Vagina (tissue), 2 donors: ENCODE measurements around the gene SELL. TPM values are rescaled to one million over a fixed set of nuclear protein-coding genes. Genes with fewer than 3 reads are reported as not detected.

ENCODE experiments used
- DNase-seq, 2 donors: peaks; one replicate each; pipeline ENCODE4 v3.0.0-alpha.2; 2017; ENCODE audit errors: extremely low spot score in 2 of 2
- H3K27ac ChIP-seq: fragments of 200-600 bp; sonication (generic); one replicate; pipeline ENCODE4 v1.5.1; 2019
- H3K27me3 ChIP-seq: fragments of 200-600 bp; sonication (generic); one replicate; pipeline ENCODE4 v1.5.1; 2019
- H3K36me3 ChIP-seq, 2 donors: fragments of 200-600 bp; sonication (generic); one replicate each; pipeline ENCODE4 v1.5.1; 2017 to 2019
- H3K4me1 ChIP-seq: fragments of 200-600 bp; sonication (generic); one replicate; pipeline ENCODE4 v1.5.1; 2019
- H3K4me3 ChIP-seq, 2 donors: fragments of 200-600 bp; sonication (generic); 1 replicate in 1 of 2; 2 replicates in 1 of 2; pipeline ENCODE4 v1.5.1; 2016 to 2019
- H3K9me3 ChIP-seq: fragments of 200-600 bp; sonication (generic); one replicate; pipeline ENCODE4 v1.5.1; 2019
- CTCF ChIP-seq, 3 experiments: fragments of 450-650 bp in 2 of 3; fragments of 200-600 bp in 1 of 3; sonication (generic) in 1 of 3; IDR thresholded peaks; one replicate each; pipeline ENCODE4 v1.5.1; 2017 to 2019; ENCODE audit warnings: antibody characterized with exemption in 3 of 3, mild to moderate bottlenecking in 2 of 3, moderate library complexity in 2 of 3
- POLR2A ChIP-seq, 2 donors: fragments of 450-650 bp; IDR thresholded peaks; one replicate each; pipeline ENCODE4 v1.6.1; 2017; ENCODE audit warnings: antibody characterized with exemption in 2 of 2, mild to moderate bottlenecking in 2 of 2, moderate library complexity in 2 of 2
- POLR2AphosphoS5 ChIP-seq, 2 donors: sonication (generic); formaldehyde crosslinking; IDR thresholded peaks; one replicate each; pipeline ENCODE4 v1.9.0; 2017; ENCODE audit warnings: antibody characterized with exemption in 2 of 2, mild to moderate bottlenecking in 2 of 2, low read depth in 1 of 2; ENCODE audit not compliant: insufficient read depth in 1 of 2
- intact Hi-C: fragments of 100-400 bp; cut with DNase I; formaldehyde crosslinking; loops from one replicate; pipeline ENCODE4 v1.15.1; 2023
- total RNA-seq: library from RNA; depleted of rRNA; stranded (reverse); fragments of >200 nt; gene quantifications from one replicate; pipeline ENCODE4 v1.2.3, GENCODE V29; 2016

SELL gene
- total RNA-seq, 1 donor from 2014 or later, result not detected

GRCh38 chr1:169650551-169650950, 60.9 kb downstream of the SELL start:
- Histone ChIP-seq H3K36me3 (no peaks in the 10 kb centered on the region), H3K4me1 (no peaks in the 10 kb centered on the region), H3K27ac (no peak overlapping the region), H3K4me3 (no peak overlapping the region), H3K27me3 (no peaks in the 10 kb centered on the region), H3K9me3 (no peaks in the 10 kb centered on the region)
- TF ChIP-seq POLR2AphosphoS5 (IDR thresholded peaks at IDR 0.05; ENCODE audit: insufficient read depth in 1 of 2, low read depth in 1 of 2) (no peak), POLR2A (IDR thresholded peaks at IDR 0.05) (no peak), CTCF (IDR thresholded peaks at IDR 0.05) (no peak)
- intact Hi-C loops, result no loop called here
- DNase-seq, result no peak

DNA sequence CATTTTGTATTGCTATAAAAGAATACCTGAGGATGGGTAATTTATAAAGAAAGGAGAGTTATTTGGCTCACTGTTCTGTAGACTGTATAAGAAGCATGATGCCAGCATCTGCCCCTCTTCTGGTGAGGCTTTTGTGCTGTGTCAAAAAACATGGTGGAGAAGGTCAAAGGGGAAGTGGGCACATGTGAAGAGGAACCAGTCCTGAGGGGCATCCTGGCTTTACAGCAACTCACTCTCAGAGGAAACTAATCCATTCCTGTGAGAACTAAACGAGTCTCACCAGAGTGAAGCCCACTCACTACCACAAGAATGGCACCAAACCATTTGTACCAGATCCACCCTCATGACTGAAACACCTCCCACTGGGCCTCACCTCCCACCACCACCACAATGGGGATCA, 62.7 kb downstream of the SELL start:
- H3K27ac ChIP-seq, result no peak overlapping the region
- no peak for DNase-seq
- H3K9me3 ChIP-seq, result no peaks in the 10 kb centered on the region
- no peaks in the 10 kb centered on the region for H3K36me3 ChIP-seq
- H3K4me1 ChIP-seq, result no peaks in the 10 kb centered on the region
- H3K27me3 ChIP-seq, result no peaks in the 10 kb centered on the region
- intact Hi-C loops, result no loop called here
- H3K4me3 ChIP-seq, result no peak overlapping the region
- TF ChIP-seq CTCF (IDR thresholded peaks at IDR 0.05), result no peak
- no peak for TF ChIP-seq POLR2AphosphoS5 (IDR thresholded peaks at IDR 0.05; ENCODE audit: insufficient read depth in 1 of 2, low read depth in 1 of 2)
- TF ChIP-seq POLR2A (IDR thresholded peaks at IDR 0.05), result no peak

- Histone ChIP-seq H3K9me3 (no peaks in the 10 kb centered on the region), H3K36me3 (no peaks in the 10 kb centered on the region), H3K4me1 (no peaks in the 10 kb centered on the region), H3K27me3 (no peaks in the 10 kb centered on the region), H3K4me3 (no peak overlapping the region), H3K27ac (no peak overlapping the region)
- intact Hi-C loops, result no loop called here
- no peak for DNase-seq
- no peak for TF ChIP-seq POLR2AphosphoS5 (IDR thresholded peaks at IDR 0.05; ENCODE audit: insufficient read depth in 1 of 2, low read depth in 1 of 2)
- TF ChIP-seq CTCF (IDR thresholded peaks at IDR 0.05), result no peak
- no peak for TF ChIP-seq POLR2A (IDR thresholded peaks at IDR 0.05)
Observed at GRCh38 chr1:169648187-169648586, 63.2 kb downstream of the SELL start.

GRCh38 chr1:169647512-169647911, 63.9 kb downstream of the SELL start:
- H3K4me3 ChIP-seq, result no peak overlapping the region
- no peaks in the 10 kb centered on the region for H3K9me3 ChIP-seq
- no peak for DNase-seq
- intact Hi-C loops, result no loop called here
- H3K27ac ChIP-seq, result no peak overlapping the region
- TF ChIP-seq POLR2AphosphoS5 (IDR thresholded peaks at IDR 0.05; ENCODE audit: insufficient read depth in 1 of 2, low read depth in 1 of 2) (no peak), POLR2A (IDR thresholded peaks at IDR 0.05) (no peak), CTCF (IDR thresholded peaks at IDR 0.05) (no peak)
- no peaks in the 10 kb centered on the region for H3K27me3 ChIP-seq
- no peaks in the 10 kb centered on the region for H3K4me1 ChIP-seq
- H3K36me3 ChIP-seq, result no peaks in the 10 kb centered on the region

DNA sequence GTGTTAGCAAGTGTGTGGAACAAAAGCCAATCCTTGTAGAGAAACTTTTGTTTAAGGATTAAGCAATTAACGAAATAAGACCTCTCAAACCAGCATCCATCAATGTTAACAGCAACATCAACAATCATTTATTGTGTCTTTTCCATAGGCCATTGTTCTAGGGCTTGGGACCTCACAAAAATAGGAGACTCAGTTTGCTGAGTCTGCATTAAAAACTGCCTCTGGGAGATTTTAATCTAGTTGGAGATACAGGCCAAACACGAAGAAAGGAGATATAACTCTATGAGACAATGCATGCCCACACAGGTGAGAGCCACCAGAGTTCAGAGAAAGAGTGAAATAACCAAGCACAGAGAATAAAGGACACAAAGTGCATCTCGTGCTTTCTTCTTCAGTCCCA, 67.1 kb downstream of the SELL start:
- Histone ChIP-seq H3K27ac (no peak overlapping the region), H3K4me1 (no peaks in the 10 kb centered on the region), H3K9me3 (no peaks in the 10 kb centered on the region), H3K4me3 (no peak overlapping the region), H3K27me3 (no peaks in the 10 kb centered on the region), H3K36me3 (no peaks in the 10 kb centered on the region)
- no peak for DNase-seq
- intact Hi-C loops, result no loop called here
- TF ChIP-seq POLR2A (IDR thresholded peaks at IDR 0.05) (no peak), CTCF (IDR thresholded peaks at IDR 0.05) (no peak), POLR2AphosphoS5 (IDR thresholded peaks at IDR 0.05; ENCODE audit: insufficient read depth in 1 of 2, low read depth in 1 of 2) (no peak)

Other genes with a start within 250 kb of the SELL start
- 21.1 TPM for gene SLC19A2, start 225.7 kb downstream of the SELL start, total RNA-seq
- 3.9 TPM for gene F5, start 125.1 kb downstream of the SELL start, total RNA-seq
- gene SELP, start 81.5 kb downstream of the SELL start, total RNA-seq, result 8.8 TPM
- gene SELE, start 22.5 kb upstream of the SELL start, total RNA-seq, result 11.5 TPM
- 3.2 TPM for gene METTL18, start 83.3 kb upstream of the SELL start, total RNA-seq
- 11.8 TPM for gene SCYL3, start 182.3 kb upstream of the SELL start, total RNA-seq